Myocyte (in vitro differentiated cells): ENCODE results near the gene SREBF1. TPM values are rescaled to one million over a fixed set of nuclear protein-coding genes. Genes with fewer than 3 reads are reported as not detected.

Source experiments
- DNase-seq: peaks from one replicate; pipeline ENCODE4 v3.0.0-alpha.2; 2012; ENCODE audit warnings: low read depth
- total RNA-seq: library from RNA; depleted of rRNA; stranded (reverse); fragments of >200 nt; gene quantifications from 2 replicates; pipeline ENCODE4 v1.2.3, GENCODE V29; 2014

Gene SREBF1
- total RNA-seq, 1 donor from 2014 or later = 348 TPM

DNA sequence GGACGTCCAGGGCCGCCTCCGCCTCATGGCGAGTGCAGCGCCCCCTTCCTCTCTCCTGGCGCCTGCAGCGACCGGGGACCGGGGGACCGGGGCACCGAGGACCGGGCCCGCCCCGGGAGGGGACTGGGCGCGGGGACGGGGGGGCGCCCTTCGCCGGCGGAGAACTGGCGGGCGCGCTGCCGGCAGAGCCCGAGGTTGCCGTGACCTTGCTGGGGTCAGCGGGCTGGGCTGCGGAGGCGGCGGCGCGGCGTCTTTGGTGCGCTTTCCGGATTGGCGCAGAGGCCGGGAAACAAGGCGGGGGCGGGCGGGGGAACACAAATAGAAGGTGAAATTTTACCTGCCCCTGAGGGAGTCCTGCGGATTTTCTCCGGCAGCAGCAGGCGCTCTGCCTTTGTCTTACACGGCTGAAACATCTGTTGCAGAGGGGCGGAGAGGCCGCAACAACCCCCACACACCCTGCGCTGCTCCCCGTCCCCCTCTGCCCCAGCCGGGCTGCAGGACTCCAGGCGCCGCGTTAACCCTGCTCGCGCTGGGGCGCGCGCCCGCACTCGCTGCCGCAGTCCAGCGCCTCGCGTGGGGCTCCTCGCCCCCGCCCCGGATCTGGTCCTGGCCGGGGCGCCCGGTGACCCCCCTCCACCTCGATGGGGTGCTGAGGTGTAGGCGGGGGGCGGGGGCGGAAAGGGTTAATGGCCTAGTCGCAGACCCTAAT lies 53.5 kb downstream of the SREBF1 start:
- DNase-seq = peak; percentile 45

DNA sequence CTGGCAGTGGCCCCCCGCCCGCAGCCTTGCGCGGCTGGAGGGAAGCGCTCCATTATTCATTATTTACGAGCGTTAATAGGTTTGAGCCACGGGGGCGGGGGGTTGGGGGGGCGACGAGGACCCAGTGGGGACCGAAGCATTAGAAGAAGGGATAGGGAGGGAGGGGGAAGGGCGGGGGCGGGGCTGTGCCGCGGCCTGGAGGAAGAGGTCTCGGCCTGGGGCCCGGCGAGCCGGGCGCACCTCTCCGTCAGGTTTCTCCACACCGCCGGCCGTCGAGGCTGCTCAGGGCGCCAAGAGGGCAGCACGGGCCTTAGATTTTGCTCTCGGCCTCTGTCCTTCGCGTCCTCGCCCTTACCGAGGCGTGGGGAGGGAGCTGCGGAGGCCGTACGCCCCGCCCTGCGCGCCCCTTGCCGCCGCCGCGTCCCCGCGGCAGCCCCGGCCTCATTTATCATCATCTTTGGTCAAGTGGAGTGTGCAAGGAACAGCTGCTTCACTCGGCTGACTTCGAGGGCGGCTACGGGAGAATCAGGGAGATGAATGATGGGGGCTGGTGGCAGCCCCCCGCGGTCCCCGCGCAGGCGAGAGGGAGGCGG lies 54.2 kb downstream of the SREBF1 start:
- peak; percentile 41 for DNase-seq

DNA sequence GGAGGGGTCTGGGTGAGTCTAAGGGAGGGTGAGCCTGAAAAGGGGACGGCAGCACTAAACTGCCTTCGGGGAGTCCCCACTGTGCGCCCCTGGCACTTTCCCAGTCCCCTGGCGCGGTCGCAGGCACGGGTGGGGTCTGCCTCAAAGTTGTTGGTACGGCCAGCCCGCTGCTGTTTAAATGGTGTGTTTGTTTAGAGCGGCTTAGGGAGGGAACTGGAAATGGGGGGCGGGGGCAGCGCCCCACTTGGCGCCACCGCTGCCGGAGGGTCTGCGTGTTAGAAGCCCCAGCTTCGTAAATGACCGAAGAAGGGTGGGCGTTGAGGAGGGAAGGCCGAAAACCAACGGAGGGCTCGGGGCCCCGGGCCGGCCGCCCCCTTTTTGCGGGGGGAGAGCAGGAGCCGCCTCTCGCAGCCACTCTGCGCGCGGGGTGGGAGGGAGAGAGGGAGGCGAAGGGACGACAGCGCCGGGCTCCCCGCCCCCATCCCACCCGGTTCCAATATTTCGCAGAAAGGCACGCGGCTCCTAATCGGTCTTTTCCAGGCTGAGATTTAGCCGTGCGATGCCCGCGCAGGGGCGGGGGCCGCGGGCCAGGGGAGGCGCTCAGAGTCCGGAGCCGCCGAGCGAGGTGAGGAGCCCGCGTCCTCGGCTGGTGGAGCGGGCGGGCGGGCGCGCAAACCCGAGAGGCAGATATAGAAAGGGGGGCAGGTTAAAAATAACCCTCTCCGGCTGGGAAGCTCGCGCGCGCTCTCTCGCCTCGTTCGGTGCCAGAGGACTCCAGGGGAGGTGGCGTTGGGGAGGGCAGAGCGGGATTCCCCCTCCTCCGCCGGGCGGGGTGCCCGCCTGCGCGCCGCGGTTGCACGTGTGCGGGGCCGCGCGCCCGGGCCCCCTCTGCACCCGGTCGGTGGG lies 54.9 kb downstream of the SREBF1 start:
- peak; percentile 76 for DNase-seq

DNA sequence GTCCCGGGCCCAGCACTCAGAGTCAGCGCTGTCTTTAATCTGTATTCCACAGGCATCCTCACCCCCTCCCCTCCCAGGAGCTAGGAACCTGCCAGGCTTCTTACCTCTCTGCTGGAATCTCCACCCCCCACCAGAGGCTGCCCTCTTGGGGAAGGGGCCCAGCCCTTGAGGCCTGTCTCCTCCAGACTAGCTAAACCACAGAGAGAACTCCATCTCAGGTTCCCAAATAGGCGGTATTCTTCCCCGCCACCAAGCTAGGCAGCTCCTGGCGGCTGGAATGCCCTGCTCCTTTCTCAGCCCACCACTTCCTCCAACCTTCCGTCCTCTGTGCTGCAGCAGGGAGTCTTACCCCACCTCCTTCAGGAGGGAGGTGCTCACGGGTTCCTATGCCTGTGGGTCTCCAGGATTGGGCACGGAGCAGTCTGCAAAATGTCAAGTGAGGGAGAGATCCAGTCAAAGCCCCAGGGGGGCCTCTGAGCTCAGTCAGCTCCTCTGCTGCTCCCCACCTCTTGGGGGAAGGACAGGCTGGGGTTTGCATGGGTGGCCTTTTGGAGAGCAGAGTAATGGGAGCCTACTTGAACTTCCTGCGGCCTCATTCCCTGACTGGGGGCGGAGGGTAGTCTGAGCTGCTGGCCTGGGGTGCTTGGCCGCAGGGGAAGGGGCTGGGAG lies 55.7 kb downstream of the SREBF1 start:
- DNase-seq = no peak

DNA sequence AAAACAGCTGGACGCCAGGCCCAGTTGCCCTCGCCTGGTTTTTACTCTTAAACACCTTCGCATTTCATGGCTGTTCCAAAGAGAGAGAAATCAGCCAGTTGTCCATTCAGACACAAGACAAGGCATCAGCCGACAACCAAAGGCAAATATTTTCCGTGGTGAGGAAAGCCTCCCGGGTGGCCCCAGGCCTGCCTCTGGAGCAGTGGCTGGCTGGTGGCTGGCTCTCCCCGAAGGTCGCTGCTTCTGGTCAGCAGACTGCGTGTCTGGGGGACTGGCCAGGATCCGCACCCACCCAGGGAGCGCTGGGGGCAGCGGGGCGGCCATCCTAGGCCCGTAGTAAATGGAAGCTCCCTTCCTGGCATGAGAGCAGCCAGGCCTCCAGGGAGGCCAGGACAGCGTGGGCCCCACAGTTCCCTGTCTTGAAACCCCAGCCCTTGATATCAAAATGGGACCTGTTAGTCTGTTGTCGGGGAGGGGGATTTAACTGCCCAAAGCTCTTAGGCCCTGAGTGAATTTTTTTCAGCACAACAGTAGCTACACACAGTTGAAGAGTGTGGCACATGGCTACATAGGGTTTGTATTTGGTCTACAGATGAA lies 57.7 kb downstream of the SREBF1 start:
- no peak for DNase-seq

DNA sequence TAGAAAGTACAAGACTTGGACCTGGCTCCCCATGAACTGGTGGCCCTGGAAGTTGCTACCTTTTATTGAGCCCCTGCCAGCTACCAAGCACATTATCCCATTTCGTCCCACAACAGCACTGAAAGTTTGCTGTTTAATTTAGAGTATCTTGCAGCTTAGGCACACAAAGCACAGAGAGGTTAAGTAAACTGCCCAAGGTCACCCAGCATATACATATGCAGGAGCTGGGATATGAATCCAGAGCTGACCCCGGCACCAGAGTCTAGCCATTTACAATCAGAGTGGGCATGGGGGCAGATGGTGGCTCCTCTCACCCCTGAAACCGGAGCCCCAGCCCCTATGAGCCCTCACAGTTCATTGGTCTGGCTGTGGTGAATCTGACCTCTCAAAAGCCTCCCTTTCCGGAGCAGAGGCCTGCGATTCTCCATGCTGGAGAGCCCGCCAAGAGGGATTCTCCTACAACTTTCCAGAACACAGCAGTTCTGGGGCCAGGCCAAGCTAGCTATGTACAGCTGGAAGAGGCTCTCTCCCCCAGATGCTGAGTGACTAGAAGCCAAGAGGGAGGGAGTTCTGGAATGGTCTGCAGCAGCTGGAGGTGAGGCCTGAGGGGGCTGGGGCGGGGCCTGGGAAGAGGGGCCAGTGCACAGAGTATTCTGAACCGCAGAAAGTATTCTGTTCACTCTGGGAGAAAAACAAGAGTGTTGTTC lies 58.3 kb downstream of the SREBF1 start:
- peak; percentile 26 for DNase-seq

DNA sequence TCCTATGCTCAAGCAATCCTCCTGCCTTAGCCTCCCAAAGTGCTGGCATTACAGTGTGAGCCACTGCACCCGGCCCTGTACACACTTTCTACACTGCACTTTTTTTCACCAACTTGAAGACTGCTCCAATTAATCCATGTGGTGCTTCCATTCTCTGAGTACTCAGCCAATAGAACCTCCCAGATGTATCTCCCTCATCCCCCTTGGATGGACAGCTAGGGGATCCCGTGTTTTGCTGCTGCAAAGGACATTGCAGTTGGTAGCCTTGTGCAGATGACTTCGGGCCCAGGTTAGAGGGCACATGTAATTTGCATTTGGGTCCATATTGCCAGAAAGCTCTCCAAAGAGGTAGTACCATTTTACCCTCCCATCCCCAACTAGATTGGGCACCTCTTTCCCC lies 59.9 kb downstream of the SREBF1 start:
- no peak for DNase-seq

DNA sequence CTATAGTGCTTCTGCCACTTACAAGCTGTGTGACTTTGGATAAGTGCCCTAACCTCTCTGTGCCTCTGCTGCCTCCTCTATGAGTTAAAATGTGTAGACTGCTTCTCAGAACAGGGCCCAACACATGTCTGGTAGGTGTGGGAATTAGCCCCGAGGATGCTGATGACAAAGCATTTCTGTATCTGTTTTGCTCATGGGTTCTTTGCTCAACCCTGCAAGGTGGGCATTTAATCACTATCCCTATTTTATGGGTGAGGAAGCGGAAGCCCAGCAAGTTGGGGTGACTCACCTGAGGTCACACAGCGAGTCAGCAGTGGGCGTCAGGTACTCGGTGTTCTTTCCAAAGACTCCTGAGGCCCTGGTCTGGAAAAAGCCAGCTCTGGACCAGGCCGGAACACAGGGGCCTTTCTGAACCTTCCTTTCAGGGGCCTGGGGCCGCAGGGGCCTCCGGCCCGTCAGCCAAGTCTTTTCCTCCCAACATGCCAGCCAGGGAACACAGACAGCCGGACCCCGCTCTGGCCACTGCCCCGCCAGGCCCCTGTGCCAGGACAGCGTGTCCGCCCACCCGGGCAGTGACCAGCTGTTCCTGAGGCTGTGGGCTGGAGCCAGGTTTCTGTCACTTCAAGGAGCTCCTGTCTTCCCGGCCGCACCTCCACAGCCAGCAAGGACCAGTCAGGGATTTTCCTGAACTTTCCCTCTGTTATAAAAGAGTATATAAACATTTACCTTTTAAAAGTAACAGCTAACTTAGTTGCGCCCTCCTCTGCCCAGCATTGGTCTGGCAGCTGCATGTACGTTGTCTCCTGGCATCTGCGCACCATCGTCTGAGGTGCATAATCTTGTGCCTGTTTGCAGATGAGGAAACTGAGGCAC lies 62.5 kb downstream of the SREBF1 start:
- DNase-seq = peak; percentile 56

DNA sequence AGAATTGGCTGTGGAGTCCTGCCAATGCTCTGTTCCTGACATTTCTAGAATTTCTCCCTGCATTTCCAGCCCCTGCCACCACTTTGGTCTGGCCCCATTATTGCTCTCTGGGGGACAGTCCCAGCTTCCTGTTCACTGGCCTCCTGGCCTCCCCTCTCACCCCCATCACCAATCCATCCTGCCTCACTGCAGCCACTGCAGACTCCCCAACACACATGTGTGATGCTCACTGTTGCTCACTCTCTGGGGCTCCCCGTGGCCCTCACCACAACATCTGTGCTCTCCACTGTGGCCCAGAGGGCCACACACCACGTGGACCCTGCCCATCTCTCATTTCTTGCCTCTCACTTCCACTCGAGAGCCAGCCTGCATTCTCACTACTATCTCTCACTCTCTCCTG lies 64.6 kb downstream of the SREBF1 start:
- DNase-seq = no peak

DNA sequence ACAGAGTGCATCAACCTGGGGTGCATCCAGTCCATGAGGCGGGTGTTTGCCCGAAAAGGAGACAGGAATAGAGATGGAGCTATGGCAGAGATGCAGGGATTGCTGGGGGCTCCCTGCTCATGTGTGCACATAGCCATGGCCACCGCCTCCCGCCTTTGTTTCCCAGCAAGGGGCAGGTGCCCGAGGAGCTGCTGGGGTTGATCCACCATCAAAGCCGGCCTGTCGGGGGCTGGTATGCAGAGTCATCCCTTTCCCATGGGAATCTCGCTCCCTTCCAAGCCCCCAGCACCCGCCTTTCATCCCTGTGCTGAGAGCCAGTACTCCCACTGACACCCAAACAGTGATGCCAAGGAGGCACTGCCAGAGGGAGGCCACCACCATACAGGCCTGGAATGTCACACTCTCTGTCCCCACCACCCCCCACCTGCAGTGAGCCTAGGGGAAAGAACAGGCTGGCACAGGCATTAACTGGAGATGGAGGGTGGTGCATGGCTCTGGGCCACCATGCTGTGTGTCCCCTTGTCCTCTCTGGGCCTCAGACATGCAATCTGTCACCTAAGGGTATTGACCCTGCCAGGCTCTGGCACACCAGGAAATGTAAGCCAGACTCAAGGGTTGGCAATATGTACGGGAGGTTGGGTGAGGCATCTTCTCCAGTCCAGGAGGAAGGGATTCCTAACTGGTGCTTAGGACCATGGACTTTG lies 65.1 kb downstream of the SREBF1 start:
- DNase-seq = no peak

DNA sequence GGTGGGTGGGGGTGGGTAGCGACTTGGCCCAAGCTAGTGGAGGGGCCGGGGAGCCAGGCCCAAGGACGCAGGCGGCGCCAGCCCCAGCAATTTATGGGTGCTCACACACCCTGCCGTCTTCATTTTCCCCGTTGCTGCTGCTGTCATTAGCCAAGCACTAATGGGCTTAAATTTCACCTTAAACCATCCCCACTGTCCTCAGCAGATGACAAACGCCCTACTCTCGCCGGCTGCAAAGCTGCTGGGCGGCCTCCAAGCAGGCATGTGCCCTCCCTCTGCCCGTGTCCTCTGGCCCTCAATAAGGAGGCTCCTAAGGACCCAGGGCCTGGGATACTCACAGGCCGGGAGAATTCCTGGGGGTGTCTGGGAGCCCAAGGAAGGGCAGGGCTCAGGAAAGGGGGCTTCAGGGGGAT lies 66.1 kb downstream of the SREBF1 start:
- no peak for DNase-seq

DNA sequence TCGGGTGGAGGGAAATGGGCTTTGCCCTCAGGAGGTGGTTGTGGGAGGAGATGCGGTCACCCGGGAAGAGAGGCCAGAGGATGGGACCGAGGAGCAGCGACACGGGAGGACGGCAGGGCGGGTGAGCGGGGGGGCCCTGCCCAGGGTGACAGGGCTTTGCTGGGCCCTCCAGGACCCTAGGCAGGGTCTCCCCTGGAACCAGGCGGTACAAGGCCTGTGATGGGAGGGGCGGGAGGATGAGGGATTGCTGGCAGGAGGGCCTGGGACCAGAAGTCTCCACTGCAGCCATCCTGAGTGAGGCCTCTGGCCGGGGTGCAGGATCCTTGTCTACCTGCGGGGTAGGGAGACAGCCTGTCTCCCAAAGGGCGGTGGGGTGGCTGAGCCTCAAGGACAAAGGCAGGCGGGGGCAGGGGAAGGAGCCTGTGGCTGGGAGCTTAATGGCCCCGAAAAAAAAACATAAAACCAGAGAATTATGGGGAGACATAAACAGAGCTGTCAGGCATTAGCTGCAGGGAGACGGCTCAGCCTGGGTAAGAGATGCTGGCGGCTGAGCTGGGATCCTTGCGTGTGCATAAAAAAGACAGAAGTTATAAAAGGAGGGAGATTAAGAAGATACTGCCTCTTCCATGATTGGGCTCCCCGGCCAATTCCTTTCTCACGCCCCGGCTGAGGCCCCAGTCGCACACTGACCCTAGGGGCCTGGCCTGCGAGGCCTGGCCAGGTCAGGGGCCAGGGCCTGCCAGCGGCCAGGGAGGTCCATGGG lies 66.7 kb downstream of the SREBF1 start:
- no peak for DNase-seq

DNA sequence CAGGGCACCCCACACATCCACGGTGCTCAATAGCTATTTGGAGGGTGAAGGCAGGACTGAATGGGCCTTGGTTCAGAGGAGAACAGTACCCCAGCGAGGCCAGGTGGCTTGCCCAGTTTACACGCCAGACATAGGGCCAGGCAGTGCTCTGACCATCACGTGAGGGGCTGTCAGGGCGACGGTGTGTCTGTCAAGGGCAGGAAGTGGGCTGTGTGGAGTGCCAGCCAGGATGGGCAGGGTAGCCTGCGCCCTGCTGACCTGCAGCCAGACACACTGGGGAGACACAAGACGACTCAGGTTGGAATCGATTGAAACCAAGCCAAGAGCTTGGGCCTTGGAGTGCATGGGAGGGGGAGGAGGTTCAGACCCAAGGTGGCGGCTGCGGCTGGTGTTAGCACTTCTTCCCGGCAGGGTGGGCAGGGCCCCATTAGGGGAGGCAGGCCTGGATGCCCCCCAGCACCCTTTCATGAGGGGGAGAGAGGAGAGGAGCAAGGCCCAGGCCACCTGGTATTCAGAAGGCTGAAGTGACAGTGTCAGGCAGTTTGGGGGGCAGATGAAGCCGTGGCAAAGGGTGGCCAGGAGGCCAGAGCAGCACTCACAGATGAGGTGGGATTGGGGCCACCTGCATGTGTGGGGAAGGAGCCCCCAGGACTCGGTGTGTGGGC lies 68.2 kb downstream of the SREBF1 start:
- no peak for DNase-seq

DNA sequence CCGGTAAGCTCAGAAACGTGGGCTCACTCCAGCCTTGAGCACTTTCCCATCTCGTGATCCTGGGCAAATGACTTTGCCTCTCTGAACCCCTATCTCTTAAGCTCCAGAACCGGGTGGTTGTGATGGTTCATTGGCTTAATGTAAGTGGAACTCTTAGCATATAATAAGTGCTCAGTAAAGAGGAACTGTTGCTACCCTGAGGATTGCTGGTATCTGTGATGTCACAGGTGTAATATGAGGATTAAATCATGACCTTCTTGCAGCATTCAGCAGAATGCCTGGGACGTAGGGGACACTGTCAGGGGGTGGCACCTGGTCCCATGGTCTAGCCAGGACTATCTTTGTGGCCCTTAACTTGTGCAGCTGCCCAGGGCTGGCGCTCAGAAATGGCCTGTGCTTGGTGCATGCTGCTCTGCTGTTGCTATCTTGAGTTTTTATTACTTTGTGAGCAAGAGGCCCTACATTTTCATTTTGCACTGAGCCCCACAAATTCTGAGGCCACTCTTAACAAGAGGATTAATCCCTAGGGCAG lies 68.8 kb downstream of the SREBF1 start:
- peak; percentile 53 for DNase-seq

DNA sequence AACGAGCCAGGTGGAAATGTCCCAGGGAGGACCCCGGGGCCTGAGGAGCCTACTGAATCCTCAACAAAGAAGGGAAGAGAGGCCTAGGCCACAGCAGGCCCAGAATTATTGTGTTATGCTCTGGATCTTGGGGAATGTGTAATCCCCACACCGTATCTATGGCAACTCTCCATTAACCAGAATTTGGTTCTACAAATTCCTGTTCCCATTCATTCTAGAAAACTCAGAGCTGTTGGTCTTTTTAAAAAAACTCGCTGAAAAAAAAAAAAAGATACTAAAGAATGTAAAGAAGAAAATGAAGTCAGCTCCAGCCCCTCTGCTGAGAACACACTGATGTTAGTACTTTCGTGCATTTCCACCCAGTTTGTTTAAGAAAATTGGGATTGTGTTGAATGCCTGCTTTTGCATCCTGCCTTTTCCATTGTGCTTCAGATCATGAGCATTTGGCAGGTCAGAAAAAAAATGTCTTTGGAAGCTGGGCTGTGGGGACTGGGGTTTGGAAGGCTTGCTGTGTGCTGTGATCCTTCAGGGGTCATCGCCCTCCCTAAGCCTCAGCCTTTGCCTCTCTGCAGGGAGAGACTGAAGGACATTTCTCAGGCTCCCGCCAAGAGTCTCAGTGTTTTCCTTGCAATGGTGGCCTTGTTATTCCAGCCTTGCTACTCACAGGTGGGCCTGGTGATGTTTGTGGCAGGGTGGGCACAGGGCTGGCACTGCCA lies 69.5 kb downstream of the SREBF1 start:
- DNase-seq = no peak

DNA sequence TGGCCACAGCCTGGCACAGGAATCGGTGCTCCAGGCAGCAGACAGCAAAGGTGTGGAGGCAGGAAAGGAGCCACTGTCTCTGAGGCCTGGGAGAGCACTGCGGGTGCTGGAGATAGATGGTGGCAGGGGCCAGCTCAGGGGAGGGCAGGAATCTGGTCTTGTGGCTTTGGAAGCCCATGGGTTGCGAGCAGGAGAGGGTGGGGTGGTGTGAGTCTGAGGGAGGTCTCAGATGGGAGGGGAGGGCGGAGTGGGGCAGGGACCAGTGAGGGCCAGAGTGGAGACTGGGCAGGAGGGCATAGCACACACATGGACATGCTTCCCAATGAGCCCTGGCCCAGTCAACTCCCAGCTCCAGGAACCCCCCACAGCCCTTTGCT lies 70.1 kb downstream of the SREBF1 start:
- no peak for DNase-seq
